H9 (cell line): ENCODE data around the gene SIX2. TPM values are rescaled to one million over a fixed set of nuclear protein-coding genes. Genes with fewer than 3 reads are reported as not detected.

Experiments used
- DNase-seq: peaks from one replicate; pipeline ENCODE4 v3.0.0-alpha.2; 2017
- H2AFZ ChIP-seq: one replicate; pipeline ENCODE4 v1.6.1; 2013; ENCODE audit warnings: mild to moderate bottlenecking, low read length, control low read depth, moderate library complexity
- H2AK5ac ChIP-seq: 2 replicates; pipeline ENCODE4 v1.6.1; 2013; ENCODE audit warnings: low read length, control low read depth, mixed read lengths; ENCODE audit not compliant: insufficient read length
- H2BK120ac ChIP-seq: one replicate; pipeline ENCODE4 v1.6.1; 2013; ENCODE audit warnings: low read depth, mild to moderate bottlenecking, low read length, control low read depth, inconsistent platforms; ENCODE audit not compliant: poor library complexity, severe bottlenecking
- H2BK12ac ChIP-seq: 2 replicates; pipeline ENCODE4 v1.6.1; 2013; ENCODE audit warnings: low read length, control low read depth, mixed read lengths, low read depth; ENCODE audit not compliant: insufficient read length
- H2BK15ac ChIP-seq: 2 replicates; pipeline ENCODE4 v1.6.1; 2013; ENCODE audit warnings: low read depth, low read length, control low read depth
- H2BK20ac ChIP-seq: one replicate; pipeline ENCODE4 v1.6.1; 2013; ENCODE audit warnings: low read depth, mild to moderate bottlenecking, low read length, control low read depth, inconsistent platforms; ENCODE audit not compliant: poor library complexity, severe bottlenecking
- H2BK5ac ChIP-seq: 2 replicates; pipeline ENCODE4 v1.6.1; 2013; ENCODE audit warnings: low read length, control low read depth, mixed read lengths; ENCODE audit not compliant: insufficient read length
- H3K14ac ChIP-seq: 2 replicates; pipeline ENCODE4 v1.6.1; 2013; ENCODE audit warnings: low read length, control low read depth; ENCODE audit not compliant: insufficient read depth
- H3K18ac ChIP-seq: 2 replicates; pipeline ENCODE4 v1.6.1; 2013; ENCODE audit warnings: low read depth, mild to moderate bottlenecking, mixed read lengths, low read length, control low read depth; ENCODE audit not compliant: insufficient read length
- H3K23ac ChIP-seq: 2 replicates; pipeline ENCODE4 v1.6.1; 2013; ENCODE audit warnings: low read length, control low read depth, mixed read lengths, low read depth; ENCODE audit not compliant: insufficient read length
- H3K23me2 ChIP-seq: 2 replicates; pipeline ENCODE4 v1.6.1; 2013; ENCODE audit warnings: low read depth, mild to moderate bottlenecking, mixed read lengths, low read length, control low read depth; ENCODE audit not compliant: insufficient read length, poor library complexity, severe bottlenecking
- H3K27ac ChIP-seq: 2 replicates; pipeline ENCODE4 v1.5.1; 2013; ENCODE audit warnings: low read length, control low read depth, mixed read lengths, low read depth; ENCODE audit not compliant: insufficient read length
- H3K27me3 ChIP-seq: 2 replicates; pipeline ENCODE4 v1.6.1; 2013; ENCODE audit warnings: low read length, control low read depth, inconsistent platforms; ENCODE audit not compliant: insufficient read depth
- H3K4ac ChIP-seq: 2 replicates; pipeline ENCODE4 v1.6.1; 2013; ENCODE audit warnings: low read depth, mild to moderate bottlenecking, control low read depth, inconsistent platforms, low read length, moderate library complexity
- H3K4me1 ChIP-seq: 2 replicates; pipeline ENCODE4 v1.6.1; 2013; ENCODE audit warnings: low read length, control low read depth, inconsistent platforms; ENCODE audit not compliant: insufficient read depth
- H3K4me2 ChIP-seq: 2 replicates; pipeline ENCODE4 v1.6.1; 2013; ENCODE audit warnings: low read length, control low read depth, mixed read lengths; ENCODE audit not compliant: insufficient read length, insufficient read depth
- H3K56ac ChIP-seq: 2 replicates; pipeline ENCODE4 v1.6.1; 2013; ENCODE audit warnings: low read depth, mild to moderate bottlenecking, mixed read lengths, low read length, control low read depth; ENCODE audit not compliant: insufficient read length
- H3K79me1 ChIP-seq: 2 replicates; pipeline ENCODE4 v1.6.1; 2013; ENCODE audit warnings: low read depth, mild to moderate bottlenecking, moderate library complexity, low read length, control low read depth, inconsistent platforms; ENCODE audit not compliant: insufficient read depth, poor library complexity, severe bottlenecking
- H3K79me2 ChIP-seq: 2 replicates; pipeline ENCODE4 v1.6.1; 2013; ENCODE audit warnings: low read length, control low read depth, inconsistent platforms; ENCODE audit not compliant: insufficient read depth
- H3K9ac ChIP-seq: 2 replicates; pipeline ENCODE4 v1.6.1; 2013; ENCODE audit warnings: low read length, control low read depth, mixed read lengths; ENCODE audit not compliant: insufficient read length; ENCODE audit errors: extremely low read depth
- H3K9me3 ChIP-seq: one replicate; pipeline ENCODE4 v1.6.1; 2013; ENCODE audit warnings: low read depth, low read length, inconsistent platforms; ENCODE audit not compliant: control insufficient read depth
- H3T11ph ChIP-seq: one replicate; pipeline ENCODE4 v1.6.1; 2013; ENCODE audit warnings: mild to moderate bottlenecking, low read length, control low read depth, inconsistent platforms
- H4K20me1 ChIP-seq: one replicate; pipeline ENCODE4 v1.6.1; 2013; ENCODE audit not compliant: control insufficient read depth, insufficient read length, insufficient read depth
- H4K5ac ChIP-seq: 2 replicates; pipeline ENCODE4 v1.6.1; 2013; ENCODE audit warnings: low read depth, mild to moderate bottlenecking, mixed read lengths, low read length, control low read depth; ENCODE audit not compliant: insufficient read length
- H4K8ac ChIP-seq: replicated peaks from 2 replicates; pipeline ENCODE4 v1.6.1; 2013; ENCODE audit warnings: low read length, control low read depth, mixed read lengths, low read depth; ENCODE audit not compliant: insufficient read length
- H4K91ac ChIP-seq: 2 replicates; pipeline ENCODE4 v1.6.1; 2013; ENCODE audit warnings: low read depth, mild to moderate bottlenecking, moderate library complexity, mixed read lengths, low read length, control low read depth; ENCODE audit not compliant: insufficient read length
- H3K27ac Mint-ChIP-seq, 3 experiments: 2 replicates in 2 of 3; 3 replicates in 1 of 3; pipeline ENCODE4 v1.8.0; 2020 to 2021; ENCODE audit warnings: mixed read lengths in 3 of 3, mild to moderate bottlenecking in 1 of 3, moderate library complexity in 1 of 3
- H3K27me3 Mint-ChIP-seq: 2 replicates; pipeline ENCODE4 v1.8.0; 2021; ENCODE audit warnings: low read depth, mild to moderate bottlenecking, moderate library complexity, mixed read lengths
- H3K36me3 Mint-ChIP-seq, 3 experiments: 2 replicates in 2 of 3; 3 replicates in 1 of 3; pipeline ENCODE4 v1.8.0; 2020 to 2021; ENCODE audit warnings: low read depth in 3 of 3, mixed read lengths in 3 of 3; ENCODE audit not compliant: insufficient read depth in 1 of 3
- H3K4me1 Mint-ChIP-seq, 2 experiments: 2 replicates each; pipeline ENCODE4 v1.8.0; 2020; ENCODE audit warnings: mixed read lengths in 2 of 2
- H3K4me3 Mint-ChIP-seq, 2 experiments: 2 replicates in 1 of 2; 3 replicates in 1 of 2; pipeline ENCODE4 v1.8.0; 2020 to 2021; ENCODE audit warnings: mild to moderate bottlenecking in 2 of 2, mixed read lengths in 2 of 2, moderate library complexity in 1 of 2
- H3K9me3 Mint-ChIP-seq, 2 experiments: 2 replicates in 1 of 2; 3 replicates in 1 of 2; pipeline ENCODE4 v1.8.0; 2020; ENCODE audit warnings: mild to moderate bottlenecking in 2 of 2, mixed read lengths in 2 of 2, moderate library complexity in 1 of 2
- CTCF ChIP-seq: fragments of 200-600 bp; sonication (generic); conservative IDR thresholded peaks from 3 replicates; pipeline ENCODE4 v1.8.0; 2021; ENCODE audit warnings: antibody characterized with exemption, mild to moderate bottlenecking
- WGBS: extraction: QIAGEN DNeasy Blood & Tissue Kit; methylation state at CpG from one replicate; pipeline ENCODE4 v1.1.7; 2013; ENCODE audit warnings: missing lambda C conversion rate, low lambda C conversion rate, mixed read lengths; ENCODE audit not compliant: insufficient read length; ENCODE audit errors: extremely low coverage; 5-methylcytosine and 5-hydroxymethylcytosine counted together
- total RNA-seq: library from RNA; stranded (reverse); gene quantifications from 2 replicates; pipeline ENCODE4 v1.2.1, GENCODE V29; 2021

Gene SIX2
- total RNA-seq, 1 experiment from 2014 or later, result not detected

GRCh38 chr2:44955593-44956392, 53.5 kb downstream of the SIX2 start:
- peak; percentile 86 for DNase-seq
- Histone ChIP-seq H4K91ac (no peak overlapping the region), H3K79me1 (no peaks in the 10 kb centered on the region), H2BK15ac (no peak overlapping the region), H3K4ac (no peak overlapping the region), H2AK5ac (no peak overlapping the region), H3K9ac (no peak overlapping the region), H3K4me2 (peak overlapping the region; percentile 45), H4K8ac (no peak overlapping the region), H3K23me2 (peaks cover 12% of the 10 kb centered on the region), H3K79me2 (no peaks in the 10 kb centered on the region), H3K18ac (no peak overlapping the region), H2AFZ (no peak overlapping the region), H3K27me3 (peaks cover 51% of the 10 kb centered on the region), H3K9me3 (no peaks in the 10 kb centered on the region), H4K20me1 (no peaks in the 10 kb centered on the region), H2BK20ac (no peak overlapping the region), H3K27ac (no peak overlapping the region), H2BK120ac (no peak overlapping the region), H3T11ph (no peak overlapping the region), H2BK5ac (no peak overlapping the region), H3K56ac (no peak overlapping the region), H3K23ac (no peak overlapping the region), H3K4me1 (peaks cover 3% of the 10 kb centered on the region; the same call in 1 of the 2 replicates), H2BK12ac (no peak overlapping the region), H4K5ac (no peak overlapping the region), H3K14ac (no peak overlapping the region)
- peaks cover 6 to 7% of the 10 kb centered on the region in 2 experiments for H3K9me3 Mint-ChIP-seq
- H3K27me3 Mint-ChIP-seq, result peaks cover 92% of the 10 kb centered on the region
- peaks cover 0 to 4% (median 0%) of the 10 kb centered on the region in 3 experiments; a peak in 2 of 7 replicates for H3K36me3 Mint-ChIP-seq
- no CpG with 5 or more reads among the region's 38 CpGs for WGBS
- peak; percentile 89 for TF ChIP-seq CTCF
- peak overlapping the region; percentile 58 to 77 for H3K4me3 Mint-ChIP-seq
- no peak overlapping the region for H3K27ac Mint-ChIP-seq
- peaks cover 42 to 55% of the 10 kb centered on the region in 2 experiments for H3K4me1 Mint-ChIP-seq

Other genes with a start within 250 kb of the SIX2 start
- gene SIX3, start 67.8 kb downstream of the SIX2 start, total RNA-seq, result 0.35 and 0.55 TPM in 2 replicates